Mesenteric fat pad (tissue), 1 donor: ENCODE measurements around the gene PARM1. TPM values are rescaled to one million over a fixed set of nuclear protein-coding genes. Genes with fewer than 3 reads are reported as not detected.

Source experiments
- DNase-seq: peaks from one replicate; pipeline ENCODE4 v3.0.0-alpha.2; 2020; ENCODE audit warnings: low spot score
- total RNA-seq: library from RNA; stranded (reverse); fragmentation: NEBNext Ultra II Directional; extraction: Animal tissue kit (Norgen Biotek cat#: 25700); gene quantifications from one replicate; pipeline ENCODE4 v1.2.1, GENCODE V29; 2021
- donor health status: DM: yes; HTN: yes; CAD: no.

Gene PARM1
- total RNA-seq, 1 donor from 2014 or later, result 27.5 TPM

- no peak for DNase-seq
Measured at GRCh38 chr4:74942251-74942917, 9.5 kb downstream of the PARM1 start.

DNA sequence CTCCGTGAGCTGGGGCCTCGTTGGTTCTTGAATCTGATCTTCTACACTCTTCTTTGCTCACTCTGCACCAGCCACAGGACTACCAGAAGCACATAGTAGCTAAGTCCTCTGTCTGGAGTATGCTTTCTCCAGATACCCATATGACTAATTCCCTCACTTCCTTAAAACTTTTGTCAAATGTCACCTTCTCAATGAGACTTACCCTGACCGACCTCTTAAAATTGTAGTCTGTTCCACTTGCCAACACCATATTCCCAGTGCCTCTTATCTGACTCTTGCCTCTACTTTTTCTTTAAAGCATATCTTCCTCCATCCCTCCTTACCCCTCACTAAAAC is 10.0 kb downstream of the PARM1 start:
- no peak for DNase-seq

DNA sequence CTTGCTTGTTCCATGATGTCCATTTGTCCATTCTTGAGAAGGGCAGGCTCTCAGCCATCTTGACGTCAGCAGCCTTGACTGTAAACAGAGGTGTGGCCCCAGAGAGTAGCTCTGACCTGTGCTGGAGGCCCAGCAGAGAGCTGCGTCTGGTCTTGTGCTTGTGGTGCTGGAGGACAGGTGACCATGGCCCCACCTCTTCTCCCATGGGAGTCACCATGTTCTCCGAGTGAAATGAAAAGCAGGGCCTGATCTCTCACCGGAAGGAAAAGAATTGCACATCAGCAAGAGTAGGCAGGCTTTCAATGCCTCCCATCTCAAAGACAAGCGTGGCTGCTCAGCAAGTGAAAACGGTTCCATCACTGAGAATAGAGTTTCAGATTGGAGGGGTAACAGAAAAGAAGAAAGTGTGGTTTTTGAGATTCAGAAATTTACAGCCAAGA is 11.5 kb downstream of the PARM1 start:
- no peak for DNase-seq

- no peak for DNase-seq
Measured at GRCh38 chr4:74946196-74946595, 13.3 kb downstream of the PARM1 start.

- DNase-seq, result no peak
Measured at GRCh38 chr4:74947798-74948197, 14.9 kb downstream of the PARM1 start.

GRCh38 chr4:74948236-74948635 is 15.3 kb downstream of the PARM1 start:
- no peak for DNase-seq

GRCh38 chr4:74950200-74950599 is 17.3 kb downstream of the PARM1 start:
- DNase-seq, result no peak

DNA sequence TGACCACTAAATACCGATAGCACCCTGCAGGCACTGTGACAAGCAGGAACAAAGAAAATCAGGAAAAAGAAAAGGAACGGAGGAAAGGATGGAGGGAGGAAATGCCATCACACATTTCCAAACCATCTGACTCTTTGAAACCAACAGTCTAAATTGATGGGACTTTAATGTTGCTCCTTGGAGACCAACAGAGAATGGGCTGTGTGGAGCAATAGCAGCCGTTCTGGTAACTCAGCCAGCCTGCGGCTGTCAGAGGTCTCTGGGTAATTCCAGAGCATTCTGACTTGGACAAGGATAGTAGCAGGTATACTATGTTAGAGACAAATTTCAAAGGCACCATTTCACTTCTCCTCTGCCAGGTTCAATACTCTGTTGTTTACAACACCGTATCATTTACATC is 18.0 kb downstream of the PARM1 start:
- DNase-seq, result no peak

DNA sequence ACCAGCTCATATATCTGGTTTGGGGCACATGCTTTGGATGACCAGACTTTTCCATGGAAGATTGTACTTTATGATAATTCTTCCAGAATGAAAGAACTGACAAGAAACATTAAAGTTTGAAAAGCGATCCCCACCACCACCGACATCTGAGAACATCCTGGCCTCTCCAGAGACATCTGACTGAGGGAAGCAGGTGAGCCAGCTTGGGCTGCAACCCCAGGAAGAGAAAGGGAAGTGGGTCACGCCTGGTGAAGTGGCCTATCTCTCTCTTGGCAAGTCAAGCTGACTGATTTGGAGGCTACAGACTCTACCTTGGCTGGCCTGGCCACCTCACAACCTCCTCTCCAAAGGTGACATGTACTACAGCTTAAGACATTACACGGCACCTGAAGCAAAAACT is 20.7 kb downstream of the PARM1 start:
- DNase-seq, result no peak

GRCh38 chr4:74958881-74959280 is 26.0 kb downstream of the PARM1 start:
- DNase-seq, result no peak

DNA sequence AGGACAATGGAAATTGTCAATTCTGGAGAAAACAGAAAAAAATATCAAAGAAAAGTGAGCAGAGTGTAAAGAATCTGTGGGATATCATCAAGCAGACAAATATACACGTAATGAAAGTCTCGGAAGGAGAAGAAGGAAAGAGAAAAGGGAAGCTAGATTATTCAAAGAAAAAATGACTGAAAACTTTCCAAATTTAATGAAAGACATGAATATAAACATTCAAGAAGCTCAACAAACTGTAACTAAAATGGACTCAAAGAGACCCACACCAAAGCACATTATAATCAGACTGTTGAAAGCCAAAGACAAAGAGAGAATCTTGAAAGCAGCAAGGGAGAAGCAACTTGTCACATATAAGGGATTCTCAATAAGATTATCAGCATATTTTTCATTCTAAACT is 28.3 kb downstream of the PARM1 start:
- DNase-seq, result no peak

GRCh38 chr4:74962584-74962983 is 29.7 kb downstream of the PARM1 start:
- DNase-seq, result no peak

DNA sequence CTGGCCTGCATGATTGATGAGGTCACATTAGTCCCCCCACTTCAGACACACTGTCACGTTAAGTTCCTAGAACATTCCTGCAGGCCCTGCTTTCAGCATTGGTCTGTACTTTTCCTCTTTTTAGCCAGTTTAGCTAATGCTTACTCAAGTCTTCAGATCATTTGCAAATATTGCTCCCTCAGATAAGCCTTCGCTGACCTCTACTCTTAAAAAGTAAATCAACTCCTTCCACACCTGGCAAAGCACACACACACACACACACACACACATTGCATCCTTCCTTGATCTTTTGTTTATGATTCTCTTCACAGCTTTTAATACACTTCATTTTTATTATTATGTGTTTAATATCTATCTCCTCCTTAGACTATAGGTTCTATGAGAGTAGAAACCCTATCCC is 31.4 kb downstream of the PARM1 start:
- no peak for DNase-seq

DNA sequence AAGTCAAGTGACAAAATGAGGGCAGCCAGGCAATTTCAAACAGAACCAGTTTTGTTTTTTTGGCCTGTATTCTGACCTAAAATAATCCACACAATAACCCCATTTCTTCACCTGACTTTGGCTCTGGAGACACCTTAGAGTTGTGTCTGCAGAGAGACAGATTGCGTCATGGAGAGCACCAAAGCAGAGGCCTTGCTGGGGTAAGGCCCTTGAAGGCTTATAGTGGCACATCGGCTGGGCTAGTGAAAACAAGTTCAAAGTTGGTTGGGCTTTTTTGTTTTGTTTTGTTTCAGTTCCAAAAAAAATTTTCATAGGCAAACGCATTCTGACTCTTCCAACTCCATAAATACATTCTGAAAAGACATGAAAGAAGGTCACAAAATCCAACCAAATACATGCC is 34.4 kb downstream of the PARM1 start:
- DNase-seq, result no peak

- no peak for DNase-seq
Measured at GRCh38 chr4:74968456-74969164, 35.7 kb downstream of the PARM1 start.

DNA sequence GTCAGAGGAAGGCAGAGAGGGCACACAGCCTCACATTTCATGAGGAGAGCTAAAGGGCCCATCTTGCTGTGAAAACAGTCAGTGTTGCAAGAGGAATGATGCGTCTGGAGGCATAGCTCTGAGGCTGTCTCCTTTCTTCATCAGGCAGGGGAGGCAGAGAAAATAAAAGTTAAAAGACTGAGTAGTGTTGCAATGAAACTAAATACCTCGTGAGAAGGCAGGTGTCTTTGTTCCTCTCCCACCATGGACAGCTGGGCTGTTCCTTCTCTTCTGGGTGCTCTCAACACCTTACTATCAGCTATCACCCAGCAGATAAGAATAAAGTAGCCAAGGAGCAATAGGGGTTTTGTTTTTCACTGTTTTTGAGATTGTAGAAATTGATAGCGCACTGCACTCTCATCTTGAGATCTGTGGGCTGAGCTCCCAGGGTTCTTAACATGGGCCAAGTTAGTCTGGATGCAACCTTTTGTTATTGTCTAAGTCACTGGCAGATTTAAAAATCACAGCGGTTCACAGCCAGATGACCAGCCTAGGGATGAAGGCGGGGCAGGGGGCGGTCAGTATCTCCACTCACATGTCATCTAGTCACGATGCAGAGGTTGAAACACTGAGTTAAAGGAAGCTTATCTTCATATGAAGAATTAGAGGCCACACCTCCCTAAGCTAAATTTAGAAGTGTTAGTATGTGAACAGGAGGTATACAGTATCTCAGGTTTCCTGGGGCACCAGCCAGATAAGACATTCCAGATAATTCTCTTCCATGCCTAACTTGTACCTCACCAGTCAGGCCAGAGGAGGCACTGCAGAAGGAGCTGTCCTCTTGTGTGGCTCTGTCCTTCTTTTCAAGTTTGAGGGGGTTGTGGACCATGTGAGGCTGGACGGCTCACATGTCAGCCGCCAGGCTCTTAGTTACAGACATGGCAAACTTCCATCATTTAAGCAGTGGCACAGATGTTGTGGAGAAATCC is 36.9 kb downstream of the PARM1 start:
- DNase-seq, result no peak

GRCh38 chr4:74970577-74970976 is 37.7 kb downstream of the PARM1 start:
- no peak for DNase-seq

- no peak for DNase-seq
Measured at GRCh38 chr4:74971862-74972261, 38.9 kb downstream of the PARM1 start.

GRCh38 chr4:74975082-74975481 is 42.2 kb downstream of the PARM1 start:
- no peak for DNase-seq

GRCh38 chr4:74975848-74976824 is 43.2 kb downstream of the PARM1 start:
- no peak for DNase-seq
